ENCODE results near the gene CLDN24. TPM values are rescaled to one million over a fixed set of nuclear protein-coding genes. Genes with fewer than 3 reads are reported as not detected.

The CLDN24 gene
- total RNA-seq, 1 donor from 2014 or later: not detected

DNA sequence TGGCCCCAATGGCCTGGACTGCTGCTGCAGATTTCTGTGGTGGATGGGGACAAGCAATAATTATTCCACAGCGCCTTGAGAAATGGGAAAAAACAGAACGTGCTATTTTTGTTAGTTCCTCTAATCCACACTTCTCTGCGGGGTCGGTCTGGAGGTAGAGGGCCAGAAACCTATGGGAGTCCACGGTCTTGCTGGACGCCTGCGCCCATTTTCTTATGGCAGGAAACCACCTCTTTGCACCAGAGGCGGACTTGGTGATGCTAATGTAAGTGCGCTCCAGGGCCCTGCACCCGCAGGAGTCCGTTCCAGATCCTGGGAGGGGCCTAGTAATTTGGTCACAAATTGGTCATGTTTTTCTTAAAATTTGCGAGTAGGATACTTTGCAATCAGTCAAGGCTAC is 25.9 kb upstream of the CLDN24 start:
- peaks cover 6% of the 10 kb centered on the region for H3K27me3 Mint-ChIP-seq (ENCODE audit: unreplicated experiment)
- H3K4me3 Mint-ChIP-seq (ENCODE audit: unreplicated experiment): no peak overlapping the region
- no peak for DNase-seq (ENCODE audit: low spot score)
- no peaks in the 10 kb centered on the region for H3K9me3 Mint-ChIP-seq (ENCODE audit: unreplicated experiment)
- no peak overlapping the region for H3K27ac Mint-ChIP-seq (ENCODE audit: unreplicated experiment)
- H3K36me3 Mint-ChIP-seq (ENCODE audit: low read depth, unreplicated experiment): no peaks in the 10 kb centered on the region
- no peaks in the 10 kb centered on the region for H3K4me1 Mint-ChIP-seq (ENCODE audit: unreplicated experiment)
- TF ChIP-seq CTCF (IDR thresholded peaks at IDR 0.05; ENCODE audit: unreplicated experiment): no peak

- no peaks in the 10 kb centered on the region for H3K36me3 Mint-ChIP-seq (ENCODE audit: low read depth, unreplicated experiment)
- H3K4me3 Mint-ChIP-seq (ENCODE audit: unreplicated experiment): no peak overlapping the region
- TF ChIP-seq CTCF (IDR thresholded peaks at IDR 0.05; ENCODE audit: unreplicated experiment): no peak
- no peak for DNase-seq (ENCODE audit: low spot score)
- no peaks in the 10 kb centered on the region for H3K9me3 Mint-ChIP-seq (ENCODE audit: unreplicated experiment)
- peaks cover 4% of the 10 kb centered on the region for H3K27me3 Mint-ChIP-seq (ENCODE audit: unreplicated experiment)
- no peak overlapping the region for H3K27ac Mint-ChIP-seq (ENCODE audit: unreplicated experiment)
- no peaks in the 10 kb centered on the region for H3K4me1 Mint-ChIP-seq (ENCODE audit: unreplicated experiment)
Measured at GRCh38 chr4:183347566-183347965, 25.3 kb upstream of the CLDN24 start.

DNA sequence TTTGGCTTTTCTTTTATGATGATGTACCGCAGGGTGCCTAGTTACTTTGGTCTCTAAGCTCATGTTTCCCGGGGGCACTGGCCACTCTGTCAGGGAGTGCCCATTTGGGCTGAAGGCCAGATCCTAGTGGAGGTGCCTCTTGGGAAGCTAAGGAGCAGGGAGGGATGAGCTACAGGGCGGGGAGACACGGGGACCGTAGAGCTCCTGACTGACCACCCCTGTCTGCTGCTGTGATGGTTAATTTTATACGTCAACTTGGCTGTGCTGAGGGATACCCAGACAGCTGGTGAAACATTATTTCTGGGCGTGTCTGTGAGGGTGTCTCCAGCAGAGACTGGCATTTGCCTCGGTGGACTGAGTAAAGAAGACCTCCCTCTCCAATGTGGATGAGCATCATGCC is 24.9 kb upstream of the CLDN24 start:
- Mint-ChIP-seq H3K27ac (ENCODE audit: unreplicated experiment) (no peak overlapping the region), H3K4me1 (ENCODE audit: unreplicated experiment) (no peaks in the 10 kb centered on the region), H3K9me3 (ENCODE audit: unreplicated experiment) (no peaks in the 10 kb centered on the region), H3K36me3 (ENCODE audit: low read depth, unreplicated experiment) (no peaks in the 10 kb centered on the region), H3K4me3 (ENCODE audit: unreplicated experiment) (no peak overlapping the region), H3K27me3 (ENCODE audit: unreplicated experiment) (peaks cover 4% of the 10 kb centered on the region)
- no peak for DNase-seq (ENCODE audit: low spot score)
- no peak for TF ChIP-seq CTCF (IDR thresholded peaks at IDR 0.05; ENCODE audit: unreplicated experiment)

DNA sequence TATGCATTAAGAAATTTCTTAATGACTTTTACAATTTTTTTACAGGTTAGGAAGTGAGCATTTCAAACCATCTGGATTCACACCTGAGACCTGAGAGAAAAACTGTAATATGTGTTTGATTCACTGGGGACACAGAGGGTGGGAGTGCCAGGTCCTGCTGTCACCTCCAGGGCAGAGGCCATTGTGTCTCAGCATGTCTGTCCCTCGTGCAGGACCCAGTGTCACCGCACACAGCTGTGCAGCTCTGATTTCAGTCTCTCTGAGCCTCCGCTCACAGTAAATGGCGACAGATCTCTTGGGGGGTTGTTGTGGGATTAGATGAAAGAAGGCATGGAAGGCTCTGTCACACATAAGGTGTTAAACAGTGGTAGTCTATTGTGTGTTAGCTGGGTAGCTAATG is 23.0 kb upstream of the CLDN24 start:
- no peak overlapping the region for H3K27ac Mint-ChIP-seq (ENCODE audit: unreplicated experiment)
- H3K27me3 Mint-ChIP-seq (ENCODE audit: unreplicated experiment): peaks cover 4% of the 10 kb centered on the region
- peaks cover 4% of the 10 kb centered on the region for H3K4me1 Mint-ChIP-seq (ENCODE audit: unreplicated experiment)
- H3K4me3 Mint-ChIP-seq (ENCODE audit: unreplicated experiment): no peak overlapping the region
- TF ChIP-seq CTCF (IDR thresholded peaks at IDR 0.05; ENCODE audit: unreplicated experiment): no peak
- H3K36me3 Mint-ChIP-seq (ENCODE audit: low read depth, unreplicated experiment): no peaks in the 10 kb centered on the region
- H3K9me3 Mint-ChIP-seq (ENCODE audit: unreplicated experiment): no peaks in the 10 kb centered on the region
- no peak for DNase-seq (ENCODE audit: low spot score)

DNA sequence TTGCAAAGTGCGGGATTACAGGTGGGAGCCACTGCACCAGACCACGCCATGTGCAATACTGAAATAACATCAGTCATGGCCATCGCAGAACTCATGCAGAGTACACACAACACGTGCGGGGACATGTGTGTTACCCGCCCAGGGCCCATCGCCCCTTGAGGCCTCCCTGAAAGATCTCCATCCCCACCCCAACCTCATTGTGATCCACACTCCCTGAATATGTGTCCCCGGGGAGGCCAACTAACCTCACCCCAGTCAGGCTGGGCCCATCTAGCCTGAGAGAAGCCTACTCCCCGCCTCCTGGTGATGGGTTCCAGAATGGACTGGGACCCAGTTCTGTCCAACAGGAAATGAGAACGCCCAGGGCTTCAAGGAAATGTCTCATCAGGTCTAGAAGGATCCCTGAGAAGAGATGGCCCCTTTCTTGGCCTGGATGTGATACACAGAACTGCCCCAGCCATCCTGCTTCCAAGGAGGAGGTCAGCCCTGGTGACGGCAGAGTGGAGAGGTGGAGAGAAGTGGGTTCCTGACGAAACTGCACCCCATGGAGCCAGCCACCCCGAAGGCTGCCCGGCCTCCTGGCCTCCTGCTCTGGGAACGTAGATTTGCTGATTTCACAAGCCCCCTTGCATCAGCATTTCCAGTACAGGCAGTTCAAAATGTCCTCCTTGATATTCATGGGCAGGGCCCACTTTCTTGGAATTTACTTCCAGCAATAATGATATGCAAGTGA is 22.5 kb upstream of the CLDN24 start:
- no peak overlapping the region for H3K4me3 Mint-ChIP-seq (ENCODE audit: unreplicated experiment)
- H3K27me3 Mint-ChIP-seq (ENCODE audit: unreplicated experiment): peaks cover 4% of the 10 kb centered on the region
- DNase-seq (ENCODE audit: low spot score): no peak
- no peaks in the 10 kb centered on the region for H3K9me3 Mint-ChIP-seq (ENCODE audit: unreplicated experiment)
- no peak for TF ChIP-seq CTCF (IDR thresholded peaks at IDR 0.05; ENCODE audit: unreplicated experiment)
- H3K36me3 Mint-ChIP-seq (ENCODE audit: low read depth, unreplicated experiment): no peaks in the 10 kb centered on the region
- H3K27ac Mint-ChIP-seq (ENCODE audit: unreplicated experiment): no peak overlapping the region
- H3K4me1 Mint-ChIP-seq (ENCODE audit: unreplicated experiment): peaks cover 6% of the 10 kb centered on the region
